Vagina (tissue), 2 donors: ENCODE results near the gene NODAL. TPM values are rescaled to one million over a fixed set of nuclear protein-coding genes. Genes with fewer than 3 reads are reported as not detected.

Experiments used
- DNase-seq, 2 donors: peaks; one replicate each; pipeline ENCODE4 v3.0.0-alpha.2; 2017; ENCODE audit errors: extremely low spot score in 2 of 2
- H3K27ac ChIP-seq: fragments of 200-600 bp; sonication (generic); one replicate; pipeline ENCODE4 v1.5.1; 2019
- H3K27me3 ChIP-seq: fragments of 200-600 bp; sonication (generic); one replicate; pipeline ENCODE4 v1.5.1; 2019
- H3K36me3 ChIP-seq, 2 donors: fragments of 200-600 bp; sonication (generic); one replicate each; pipeline ENCODE4 v1.5.1; 2017 to 2019
- H3K4me1 ChIP-seq: fragments of 200-600 bp; sonication (generic); one replicate; pipeline ENCODE4 v1.5.1; 2019
- H3K4me3 ChIP-seq, 2 donors: fragments of 200-600 bp; sonication (generic); 1 replicate in 1 of 2; 2 replicates in 1 of 2; pipeline ENCODE4 v1.5.1; 2016 to 2019
- H3K9me3 ChIP-seq: fragments of 200-600 bp; sonication (generic); one replicate; pipeline ENCODE4 v1.5.1; 2019
- POLR2A ChIP-seq, 2 donors: fragments of 450-650 bp; IDR thresholded peaks; one replicate each; pipeline ENCODE4 v1.6.1; 2017; ENCODE audit warnings: antibody characterized with exemption in 2 of 2, mild to moderate bottlenecking in 2 of 2, moderate library complexity in 2 of 2
- POLR2AphosphoS5 ChIP-seq, 2 donors: sonication (generic); formaldehyde crosslinking; IDR thresholded peaks; one replicate each; pipeline ENCODE4 v1.9.0; 2017; ENCODE audit warnings: antibody characterized with exemption in 2 of 2, mild to moderate bottlenecking in 2 of 2, low read depth in 1 of 2; ENCODE audit not compliant: insufficient read depth in 1 of 2
- intact Hi-C: fragments of 100-400 bp; cut with DNase I; formaldehyde crosslinking; loops from one replicate; pipeline ENCODE4 v1.15.1; 2023
- total RNA-seq: library from RNA; depleted of rRNA; stranded (reverse); fragments of >200 nt; gene quantifications from one replicate; pipeline ENCODE4 v1.2.3, GENCODE V29; 2016
- TF ChIP-seq, protein P1 (sequence below), 3 experiments: fragments of 450-650 bp in 2 of 3; fragments of 200-600 bp in 1 of 3; sonication (generic) in 1 of 3; IDR thresholded peaks; one replicate each; pipeline ENCODE4 v1.5.1; 2017 to 2019; ENCODE audit warnings: antibody characterized with exemption in 3 of 3, mild to moderate bottlenecking in 2 of 3, moderate library complexity in 2 of 3

NODAL gene
- total RNA-seq, 1 donor from 2014 or later, result not detected

- H3K4me1 ChIP-seq, result peaks cover 30% of the 10 kb centered on the region
- no peak overlapping the region for H3K4me3 ChIP-seq
- no peaks in the 10 kb centered on the region for H3K36me3 ChIP-seq
- H3K9me3 ChIP-seq, result no peaks in the 10 kb centered on the region
- intact Hi-C loops, result loop anchor here (5.0 kb wide), 1 partner anchor 76 kb away; no protein-coding TSS in a partner anchor
- H3K27ac ChIP-seq, result no peak overlapping the region
- no peak for DNase-seq
- no peaks in the 10 kb centered on the region for H3K27me3 ChIP-seq
- TF ChIP-seq POLR2AphosphoS5 (IDR thresholded peaks at IDR 0.05; ENCODE audit: insufficient read depth in 1 of 2, low read depth in 1 of 2) (no peak), POLR2A (IDR thresholded peaks at IDR 0.05) (no peak)
- TF ChIP-seq, protein P1, sequence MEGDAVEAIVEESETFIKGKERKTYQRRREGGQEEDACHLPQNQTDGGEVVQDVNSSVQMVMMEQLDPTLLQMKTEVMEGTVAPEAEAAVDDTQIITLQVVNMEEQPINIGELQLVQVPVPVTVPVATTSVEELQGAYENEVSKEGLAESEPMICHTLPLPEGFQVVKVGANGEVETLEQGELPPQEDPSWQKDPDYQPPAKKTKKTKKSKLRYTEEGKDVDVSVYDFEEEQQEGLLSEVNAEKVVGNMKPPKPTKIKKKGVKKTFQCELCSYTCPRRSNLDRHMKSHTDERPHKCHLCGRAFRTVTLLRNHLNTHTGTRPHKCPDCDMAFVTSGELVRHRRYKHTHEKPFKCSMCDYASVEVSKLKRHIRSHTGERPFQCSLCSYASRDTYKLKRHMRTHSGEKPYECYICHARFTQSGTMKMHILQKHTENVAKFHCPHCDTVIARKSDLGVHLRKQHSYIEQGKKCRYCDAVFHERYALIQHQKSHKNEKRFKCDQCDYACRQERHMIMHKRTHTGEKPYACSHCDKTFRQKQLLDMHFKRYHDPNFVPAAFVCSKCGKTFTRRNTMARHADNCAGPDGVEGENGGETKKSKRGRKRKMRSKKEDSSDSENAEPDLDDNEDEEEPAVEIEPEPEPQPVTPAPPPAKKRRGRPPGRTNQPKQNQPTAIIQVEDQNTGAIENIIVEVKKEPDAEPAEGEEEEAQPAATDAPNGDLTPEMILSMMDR (IDR thresholded peaks at IDR 0.05), result peak; percentile 60 to 71 (median 63)
Measured at GRCh38 chr10:70461397-70462348, 20.2 kb upstream of the NODAL start.

- Histone ChIP-seq H3K27ac (no peak overlapping the region), H3K4me3 (no peak overlapping the region), H3K9me3 (no peaks in the 10 kb centered on the region), H3K27me3 (no peaks in the 10 kb centered on the region), H3K4me1 (peaks cover 30% of the 10 kb centered on the region), H3K36me3 (no peaks in the 10 kb centered on the region)
- no peak for DNase-seq
- TF ChIP-seq POLR2AphosphoS5 (IDR thresholded peaks at IDR 0.05; ENCODE audit: insufficient read depth in 1 of 2, low read depth in 1 of 2) (no peak), POLR2A (IDR thresholded peaks at IDR 0.05) (no peak)
- TF ChIP-seq, protein P1 (IDR thresholded peaks at IDR 0.05), result no peak
- intact Hi-C loops, result loop anchor here (5.0 kb wide), 1 partner anchor 77 kb away; no protein-coding TSS in a partner anchor
Measured at GRCh38 chr10:70459774-70460490, 18.5 kb upstream of the NODAL start.

DNA sequence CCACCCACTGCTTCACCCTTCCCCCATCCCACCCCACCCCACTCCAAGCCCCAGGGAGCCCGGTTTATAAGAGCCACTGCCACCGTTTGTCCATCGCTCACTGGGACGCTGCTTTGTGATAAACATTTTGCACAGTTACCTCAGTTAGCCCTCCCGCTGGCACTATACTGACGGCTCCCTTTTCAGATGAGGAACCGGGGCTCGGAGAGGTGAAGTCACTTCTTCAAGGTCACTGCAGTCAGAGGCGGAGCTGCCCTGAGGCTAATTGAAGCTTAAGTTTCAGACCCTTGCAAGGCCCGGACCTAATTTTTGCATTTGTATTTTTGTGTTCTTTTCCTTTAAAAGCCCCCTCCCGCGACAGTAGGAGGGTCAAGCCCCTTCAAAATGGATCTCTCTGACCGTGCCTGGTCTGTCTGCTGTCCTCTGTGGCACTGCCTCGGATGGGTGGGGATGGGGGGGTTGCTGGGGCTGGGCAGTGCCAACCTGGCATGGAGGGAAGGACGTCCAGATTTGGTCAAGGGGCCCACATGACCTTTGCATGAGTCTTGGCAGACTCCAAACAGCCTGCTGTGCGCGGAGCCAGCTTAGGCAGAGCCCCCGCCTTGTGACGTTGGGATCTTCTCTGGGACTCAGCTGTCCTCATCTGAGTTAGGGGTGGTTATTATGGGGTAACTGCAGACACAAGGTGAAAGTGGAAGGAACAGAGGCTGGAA is 17.7 kb upstream of the NODAL start:
- H3K27me3 ChIP-seq, result no peaks in the 10 kb centered on the region
- no peak for DNase-seq
- peak overlapping the region; percentile 59 for H3K27ac ChIP-seq
- no peaks in the 10 kb centered on the region for H3K36me3 ChIP-seq
- H3K9me3 ChIP-seq, result no peaks in the 10 kb centered on the region
- intact Hi-C loops, result no loop called here
- TF ChIP-seq POLR2AphosphoS5 (IDR thresholded peaks at IDR 0.05; ENCODE audit: insufficient read depth in 1 of 2, low read depth in 1 of 2) (no peak), POLR2A (IDR thresholded peaks at IDR 0.05) (no peak)
- TF ChIP-seq, protein P1 (IDR thresholded peaks at IDR 0.05), result no peak
- H3K4me3 ChIP-seq, result no peak overlapping the region
- peaks cover 30% of the 10 kb centered on the region for H3K4me1 ChIP-seq

DNA sequence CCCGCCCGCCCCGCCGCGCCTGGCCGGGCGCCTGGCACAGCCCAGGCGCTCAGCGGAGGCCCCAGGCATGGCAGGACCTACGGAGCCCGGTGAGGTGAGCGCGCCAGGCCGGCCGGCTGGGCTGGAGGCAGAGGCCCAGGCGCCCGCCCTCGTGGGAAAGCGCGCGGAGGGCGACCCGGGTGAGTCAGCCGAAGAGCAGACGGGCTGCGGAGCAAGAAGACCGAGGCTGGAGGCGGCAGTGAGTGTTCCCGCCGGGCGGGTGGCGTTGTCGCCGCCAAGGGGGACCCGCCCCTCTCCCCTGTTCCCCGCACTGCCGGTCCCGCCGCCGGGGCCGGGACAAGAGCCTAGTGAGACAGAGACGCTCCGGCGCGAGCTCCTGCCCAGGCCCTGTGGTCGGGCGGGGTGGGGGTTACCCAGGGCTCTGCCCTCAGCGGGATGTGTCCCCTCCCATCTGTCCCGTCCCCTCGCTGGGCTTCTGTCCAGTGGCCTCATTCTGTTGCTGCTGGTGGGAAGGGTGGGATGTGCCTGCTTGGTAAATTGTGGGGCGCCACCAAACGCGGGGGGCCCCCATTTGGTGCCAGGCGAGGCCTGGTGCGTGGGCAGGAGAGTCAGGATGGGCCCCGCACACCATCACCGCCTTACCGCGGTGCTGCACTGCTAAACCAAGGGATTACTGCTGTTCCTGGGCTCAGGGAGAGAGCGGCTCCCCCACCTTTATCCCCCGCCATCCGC is 17.0 kb upstream of the NODAL start:
- TF ChIP-seq POLR2A (IDR thresholded peaks at IDR 0.05) (no peak), POLR2AphosphoS5 (IDR thresholded peaks at IDR 0.05; ENCODE audit: insufficient read depth in 1 of 2, low read depth in 1 of 2) (peak in 1 of 2 donors; percentile 53)
- TF ChIP-seq, protein P1 (IDR thresholded peaks at IDR 0.05), result no peak
- H3K36me3 ChIP-seq, result no peaks in the 10 kb centered on the region
- no peaks in the 10 kb centered on the region for H3K27me3 ChIP-seq
- no peak for DNase-seq
- peak overlapping the region; percentile 59 for H3K27ac ChIP-seq
- no peaks in the 10 kb centered on the region for H3K9me3 ChIP-seq
- intact Hi-C loops, result no loop called here
- peak overlapping the region; percentile 26 to 29 for H3K4me3 ChIP-seq
- peaks cover 30% of the 10 kb centered on the region for H3K4me1 ChIP-seq
